NCI-H446 treated with DMSO at 0.1 percent for 48 hours (cell line): ENCODE results near the gene ZNF230.

Experiments
- DNase-seq: peaks from one replicate; lab custom pipeline; 2025; lab: John Stamatoyannopoulos, UW

Gene ZNF230

GRCh38 chr19:44002566-44003460 lies at the start of gene ZNF230:
ZNF230 (plus strand) TSS chr19:44002957; CDS start chr19:44007079, 4,122 bp downstream.
- DNase-seq, result peak; percentile 91

GRCh38 chr19:43956827-43957226 lies 45.9 kb upstream of the ZNF230 start:
- no peak for DNase-seq

GRCh38 chr19:43957891-43958290 lies 44.9 kb upstream of the ZNF230 start:
- DNase-seq, result no peak

DNA sequence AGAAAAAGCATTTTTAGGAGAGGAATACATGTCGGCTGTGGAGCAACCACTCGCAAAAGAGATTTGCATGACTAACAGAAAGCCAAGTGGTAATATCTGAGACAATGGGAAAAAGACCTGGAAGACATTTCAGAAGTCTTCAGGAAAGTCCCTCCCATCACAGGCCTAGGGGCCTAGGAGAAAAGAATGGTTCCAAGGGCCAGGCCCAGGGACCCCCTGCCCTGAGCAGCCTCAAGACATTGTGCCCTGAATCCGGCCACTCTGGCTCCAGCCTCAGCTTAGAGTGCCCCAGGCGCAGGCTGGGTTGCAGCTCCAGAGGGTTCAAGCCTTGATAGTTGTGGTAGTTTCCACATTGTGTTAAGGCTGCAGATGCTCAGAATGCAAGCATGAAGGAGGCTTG lies 42.3 kb upstream of the ZNF230 start:
- DNase-seq, result no peak

DNA sequence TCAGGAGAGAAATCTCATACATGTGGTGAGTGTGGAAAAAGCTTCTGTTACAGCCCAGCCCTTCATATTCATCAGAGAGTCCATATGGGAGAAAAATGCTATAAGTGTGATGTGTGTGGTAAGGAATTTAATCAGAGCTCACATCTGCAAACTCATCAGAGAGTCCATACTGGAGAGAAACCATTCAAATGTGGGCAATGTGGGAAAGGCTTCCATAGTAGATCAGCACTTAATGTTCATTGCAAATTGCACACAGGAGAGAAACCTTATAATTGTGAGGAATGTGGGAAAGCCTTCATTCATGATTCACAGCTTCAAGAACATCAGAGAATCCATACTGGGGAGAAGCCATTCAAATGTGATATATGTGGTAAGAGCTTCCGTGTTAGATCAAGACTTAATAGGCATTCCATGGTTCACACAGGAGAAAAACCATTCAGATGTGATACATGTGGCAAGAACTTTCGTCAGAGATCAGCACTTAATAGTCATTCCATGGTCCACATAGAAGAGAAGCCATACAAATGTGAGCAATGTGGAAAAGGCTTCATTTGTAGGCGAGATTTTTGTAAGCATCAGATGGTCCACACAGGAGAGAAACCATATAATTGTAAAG lies 36.6 kb upstream of the ZNF230 start:
- no peak for DNase-seq

GRCh38 chr19:43976732-43977131 lies 26.0 kb upstream of the ZNF230 start:
- no peak for DNase-seq

- DNase-seq, result no peak
These were observed 19.2 kb upstream of the ZNF230 start for GRCh38 chr19:43983544-43983911.

DNA sequence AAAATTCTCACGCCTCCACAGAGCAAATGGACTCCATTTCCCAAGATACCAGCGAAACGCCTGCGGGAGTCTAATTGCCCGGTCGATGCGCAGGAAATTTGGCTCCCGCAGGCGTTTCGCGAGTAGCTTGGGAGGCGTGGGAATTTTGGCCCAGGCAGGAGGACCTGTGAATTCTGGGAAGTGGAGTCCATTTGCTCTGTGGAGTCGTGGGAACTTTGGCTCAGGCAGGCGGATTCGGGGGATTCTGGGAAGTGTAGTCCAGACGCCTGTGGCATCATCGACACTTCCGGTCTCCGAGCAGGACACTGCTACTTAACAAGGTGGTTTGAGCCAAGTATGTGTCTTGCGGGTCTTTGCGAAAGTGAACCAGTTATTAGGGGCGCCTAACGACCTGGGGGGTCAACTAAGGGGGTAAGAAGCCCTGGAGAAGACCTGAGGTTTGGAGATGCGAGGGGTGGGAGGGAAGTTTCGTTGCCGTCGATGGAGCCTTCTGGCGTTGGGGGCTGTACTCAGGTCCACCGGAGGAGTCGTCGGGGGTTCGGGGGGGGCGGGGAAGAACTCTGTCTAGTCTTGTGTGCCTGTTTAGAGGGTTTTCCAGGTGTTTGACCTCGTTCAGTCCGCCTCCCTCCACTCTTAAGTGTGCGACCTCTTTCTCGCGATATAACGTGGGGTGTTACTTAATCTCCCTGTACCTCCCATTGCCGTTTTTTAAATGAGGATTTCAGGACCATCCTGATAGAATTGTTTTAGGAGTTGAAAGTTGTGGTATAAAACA lies 18.7 kb upstream of the ZNF230 start, which contains the start of gene ZNF155:
TSS of gene ZNF155 (plus strand) at position 277 of the 775 bp plus-strand sequence. CDS start 4,356 bp downstream, outside the sequence.
- DNase-seq, result peak; percentile 91

GRCh38 chr19:43984687-43985000 lies 18.1 kb upstream of the ZNF230 start:
- no peak for DNase-seq

- no peak for DNase-seq
These were observed 5.0 kb upstream of the ZNF230 start for GRCh38 chr19:43997631-43998290.

DNA sequence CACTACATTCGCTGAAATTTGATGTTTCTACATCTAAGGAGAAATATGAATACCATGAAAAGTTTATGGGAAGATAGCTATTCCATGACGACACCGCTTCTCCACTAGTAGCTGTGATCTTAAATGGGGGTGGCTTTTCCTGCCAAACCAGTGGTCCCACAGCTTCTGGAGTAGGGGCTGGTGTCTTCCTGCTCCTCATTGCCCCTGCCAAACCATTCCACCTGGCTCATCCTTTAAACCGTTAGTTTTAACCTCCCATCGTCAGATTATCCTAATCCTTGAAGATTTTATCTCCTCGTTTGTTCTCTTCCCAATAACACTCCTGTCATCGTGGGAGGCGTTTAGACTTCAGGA lies 568 bp upstream of the ZNF230 start:
- no peak for DNase-seq

DNA sequence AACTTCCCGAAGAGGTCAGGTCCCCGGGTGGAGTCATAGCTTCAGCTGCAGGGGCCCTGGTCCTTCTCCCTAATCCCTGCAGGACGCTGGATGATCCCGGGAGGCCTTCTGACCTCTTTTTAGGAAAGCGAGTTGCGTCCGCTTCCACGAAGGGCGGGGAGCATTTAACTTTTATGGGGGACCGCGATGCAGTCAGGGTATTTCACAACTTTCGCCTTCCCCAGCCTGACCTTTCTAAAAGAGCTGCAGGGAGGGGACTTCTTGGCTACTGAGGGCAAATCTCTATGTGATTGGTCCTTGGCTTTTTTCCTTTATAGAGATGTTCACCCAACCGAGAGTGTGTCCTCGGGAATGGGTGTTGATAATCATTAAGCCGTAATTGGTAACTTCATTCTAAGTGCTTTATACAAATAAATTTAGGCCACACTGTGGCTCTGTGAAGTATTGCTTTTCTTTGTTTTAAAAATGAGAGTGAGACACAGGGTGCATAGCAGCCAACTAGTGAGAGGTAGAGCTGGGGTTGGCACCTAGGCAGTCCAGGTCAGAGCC lies 778 bp downstream of the ZNF230 start:
- DNase-seq, result no peak

- DNase-seq, result no peak
These were observed 3.2 kb downstream of the ZNF230 start for GRCh38 chr19:44005973-44006372.

DNA sequence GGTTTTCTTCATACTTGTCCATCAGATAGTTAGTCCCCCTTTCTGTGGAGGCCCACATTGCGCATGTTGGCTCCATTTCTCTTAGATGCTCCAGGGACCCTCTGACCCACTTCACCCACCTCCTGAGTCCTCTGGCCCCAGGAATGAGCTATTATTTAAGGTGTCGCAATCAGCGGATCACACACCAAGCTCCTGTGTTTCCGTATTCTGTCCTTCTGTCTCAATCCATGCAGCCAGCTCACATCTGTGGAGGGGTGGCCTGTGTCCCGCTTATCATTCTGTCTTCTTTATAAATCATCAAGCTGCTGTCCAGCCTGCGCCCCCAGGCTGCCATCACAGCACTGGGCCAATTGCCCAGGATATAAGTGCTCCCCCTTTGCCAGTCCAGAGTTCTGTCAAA lies 4.7 kb downstream of the ZNF230 start:
- DNase-seq, result no peak

- no peak for DNase-seq
These were observed 7.7 kb downstream of the ZNF230 start for GRCh38 chr19:44010468-44010867.

DNA sequence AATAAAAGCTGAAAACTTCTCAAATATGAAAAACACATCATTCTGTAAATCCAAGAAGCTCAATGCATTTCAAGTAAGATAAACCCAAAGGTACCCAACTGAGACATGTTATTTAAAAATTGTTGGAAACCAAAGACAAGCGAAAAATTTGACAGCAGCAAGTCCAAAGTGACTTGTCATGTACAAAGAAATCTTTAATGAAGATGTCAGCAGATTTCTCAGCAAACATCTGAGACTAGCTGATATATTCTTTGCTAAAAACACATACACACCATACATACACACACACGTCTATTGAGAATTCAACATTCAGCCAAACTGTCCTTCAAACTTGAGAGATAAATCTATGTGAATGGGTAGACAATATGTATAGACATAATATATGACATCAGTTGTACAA lies 16.7 kb downstream of the ZNF230 start:
- DNase-seq, result no peak

DNA sequence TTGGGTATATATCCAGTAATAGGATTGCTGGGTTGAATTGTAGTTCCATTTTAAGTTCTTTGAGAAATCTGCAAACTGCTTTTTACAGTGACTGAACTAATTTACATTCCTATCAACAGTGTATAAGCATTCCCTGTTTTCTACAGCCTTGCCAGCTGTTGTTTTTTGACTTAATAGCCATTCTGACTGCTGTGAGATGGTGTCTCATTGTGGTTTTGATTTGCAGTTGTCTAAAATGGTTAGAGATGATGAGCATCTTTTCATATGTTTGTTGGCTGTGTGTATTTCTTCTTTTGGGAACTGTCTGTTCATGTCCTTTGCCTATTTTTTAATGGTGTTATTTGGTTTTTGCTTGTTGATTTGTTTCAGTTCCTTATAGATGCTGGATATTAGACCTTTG lies 18.5 kb downstream of the ZNF230 start:
- DNase-seq, result no peak

- no peak for DNase-seq
These were observed 22.1 kb downstream of the ZNF230 start for GRCh38 chr19:44024900-44025216.

GRCh38 chr19:44025217-44025936 lies 22.6 kb downstream of the ZNF230 start, which contains the start of gene ZNF222:
ZNF222 (plus strand) TSS chr19:44025379; CDS start chr19:44025437, 58 bp downstream.
- peak; percentile 74 for DNase-seq

- no peak for DNase-seq
These were observed 23.9 kb downstream of the ZNF230 start for GRCh38 chr19:44026622-44027021.

DNA sequence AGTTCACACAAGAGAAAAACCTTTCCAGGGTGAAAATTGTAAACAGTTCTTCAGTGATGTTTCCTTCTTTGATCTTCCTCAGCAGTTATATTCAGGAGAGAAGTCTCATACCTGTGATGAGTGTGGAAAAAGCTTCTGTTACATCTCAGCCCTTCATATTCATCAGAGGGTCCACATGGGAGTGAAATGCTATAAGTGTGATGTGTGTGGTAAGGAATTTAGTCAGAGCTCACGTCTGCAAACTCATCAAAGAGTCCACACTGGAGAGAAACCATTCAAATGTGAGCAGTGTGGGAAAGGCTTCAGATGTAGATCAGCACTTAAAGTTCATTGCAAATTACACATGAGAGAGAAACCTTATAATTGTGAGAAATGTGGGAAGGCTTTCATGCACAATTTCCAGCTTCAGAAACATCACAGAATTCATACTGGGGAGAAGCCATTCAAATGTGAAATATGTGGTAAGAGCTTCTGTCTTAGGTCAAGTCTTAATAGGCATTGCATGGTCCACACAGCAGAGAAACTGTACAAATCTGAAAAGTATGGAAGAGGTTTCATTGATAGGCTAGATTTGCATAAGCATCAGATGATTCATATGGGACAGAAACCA lies 29.3 kb downstream of the ZNF230 start:
- no peak for DNase-seq
